HepG2 (cell line): ENCODE measurements around the gene LDLR. TPM values are rescaled to one million over a fixed set of nuclear protein-coding genes. Genes with fewer than 3 reads are reported as not detected.

ENCODE experiments used
- ATAC-seq: fragments of 200-7000 bp; cut with Tn5 transposase; 3 replicates; pipeline ENCODE4 v1.9.1; 2020; ENCODE audit warnings: mild to moderate bottlenecking, moderate library complexity
- BruUV-seq: library from RNA; stranded (reverse); fragments of 400-500 nt; replicated peaks from 2 replicates; lab custom pipeline; 2021; lab: Mats Ljungman, UMichigan
- CTCF ChIA-PET: fragments of 300-600 bp; formaldehyde crosslinking; extraction: SDS; loops from one replicate; lab custom pipeline; 2021; ENCODE audit warnings: low total read pairs, inconsistent platforms, low intra/inter-chr PET ratio; lab: Yijun Ruan, JAX
- POLR2A ChIA-PET: fragments of 350-600 bp; sonication (Branson Sonifier 250); formaldehyde crosslinking; loops from one replicate; lab custom pipeline; 2020; ENCODE audit warnings: antibody characterized with exemption, inconsistent platforms; lab: Yijun Ruan, JAX
- DNase-seq: peaks from one replicate; pipeline ENCODE4 v3.0.0-alpha.2; 2015; ENCODE audit warnings: low spot score
- FAIRE-seq: peaks from 3 replicates; lab custom pipeline; 2011; peaks lifted over from hg19 to GRCh38; lab: Jason Lieb, UNC
- H2AFZ ChIP-seq: one replicate; pipeline ENCODE4 v1.6.1; 2011; ENCODE audit warnings: low read length, inconsistent platforms
- H3K27ac ChIP-seq: fragments of 300-600 bp; 3 replicates; pipeline ENCODE4 v1.8.0; 2011; ENCODE audit warnings: mixed run types, mild to moderate bottlenecking, mixed read lengths, low read length, inconsistent platforms; ENCODE audit not compliant: insufficient read depth; ENCODE audit errors: extremely low read length
- H3K27me3 ChIP-seq, 2 experiments: fragments of 200-600 bp in 1 of 2; 2 replicates in 1 of 2; 3 replicates in 1 of 2; pipeline versions ENCODE4 v1.6.0 to v1.8.0; 2011; ENCODE audit warnings: low read length in 2 of 2, mild to moderate bottlenecking in 2 of 2, moderate library complexity in 2 of 2, inconsistent platforms in 1 of 2; ENCODE audit not compliant: insufficient read depth in 2 of 2, control insufficient read depth in 1 of 2
- H3K36me3 ChIP-seq, 2 experiments: fragments of 200-600 bp in 1 of 2; replicated peaks in 1 of 2; 2 replicates in 1 of 2; 3 replicates in 1 of 2; pipeline versions ENCODE4 v1.5.1 to v1.8.0; 2011; ENCODE audit warnings: low read length in 2 of 2, inconsistent platforms in 1 of 2; ENCODE audit not compliant: insufficient read depth in 2 of 2, control insufficient read depth in 1 of 2
- H3K4me1 ChIP-seq: 2 replicates; pipeline ENCODE4 v1.5.1; 2012; ENCODE audit warnings: low read length, inconsistent platforms; ENCODE audit not compliant: insufficient read depth
- H3K4me2 ChIP-seq: 2 replicates; pipeline ENCODE4 v1.6.0; 2011; ENCODE audit warnings: low read depth, low read length, inconsistent platforms
- H3K4me3 ChIP-seq, 3 experiments: fragments of 200-600 bp in 1 of 3; sonication (generic), shearing (Covaris generic) in 1 of 3; replicated peaks in 1 of 3; 2 replicates each; pipeline ENCODE4 v1.5.1; 2011 to 2016; ENCODE audit warnings: low read length in 3 of 3, inconsistent platforms in 2 of 3, low read depth in 2 of 3, mild to moderate bottlenecking in 2 of 3, control low read depth in 1 of 3, mixed read lengths in 1 of 3; ENCODE audit not compliant: insufficient read depth in 1 of 3
- H3K79me2 ChIP-seq: one replicate; pipeline ENCODE4 v1.6.1; 2011; ENCODE audit warnings: low read length, inconsistent platforms; ENCODE audit not compliant: insufficient read depth
- H3K9ac ChIP-seq: 2 replicates; pipeline ENCODE4 v1.6.0; 2011; ENCODE audit warnings: mild to moderate bottlenecking, low read depth, low read length, inconsistent platforms; ENCODE audit not compliant: insufficient read depth
- H3K9me3 ChIP-seq: 2 replicates; pipeline ENCODE4 v1.5.1; 2012; ENCODE audit warnings: mild to moderate bottlenecking, low read length
- H4K20me1 ChIP-seq: 2 replicates; pipeline ENCODE4 v1.6.0; 2011; ENCODE audit warnings: inconsistent platforms, mild to moderate bottlenecking, low read length, moderate library complexity; ENCODE audit not compliant: insufficient read depth
- FOXO1 ChIP-seq: sonication (generic); formaldehyde crosslinking; IDR thresholded peaks from 2 replicates; pipeline ENCODE4 v1.4.0; 2020; ENCODE audit warnings: missing genetic modification reagents
- HCFC1 ChIP-seq: fragments of 150-350 bp; IDR thresholded peaks from 2 replicates; pipeline ENCODE4 v1.6.1; 2014; ENCODE audit warnings: low read depth, low read length
- HMGXB3 ChIP-seq: sonication (generic); formaldehyde crosslinking; IDR thresholded peaks from 2 replicates; pipeline ENCODE4 v1.4.0; 2020; ENCODE audit warnings: missing genetic modification reagents, borderline replicate concordance
- IKZF5 ChIP-seq: IDR thresholded peaks from 2 replicates; pipeline ENCODE4 v1.6.1; 2018; ENCODE audit warnings: missing genetic modification reagents, mild to moderate bottlenecking, missing compliant biosample characterization
- NR2F6 ChIP-seq, 2 experiments: IDR thresholded peaks; 2 replicates each; pipeline ENCODE4 v1.6.1; 2016; ENCODE audit warnings: antibody characterized with exemption in 1 of 2, mild to moderate bottlenecking in 1 of 2
- RCOR2 ChIP-seq: IDR thresholded peaks from 2 replicates; pipeline ENCODE4 v1.6.1; 2016; ENCODE audit warnings: missing biosample characterization, missing genetic modification reagents
- ZFX ChIP-seq: sonication (generic); formaldehyde crosslinking; IDR thresholded peaks from 2 replicates; pipeline ENCODE4 v1.4.0; 2020; ENCODE audit warnings: mild to moderate bottlenecking, low read depth, missing genetic modification reagents, moderate library complexity
- ZNF10 ChIP-seq: sonication (generic); formaldehyde crosslinking; IDR thresholded peaks from 2 replicates; pipeline ENCODE4 v1.4.0; 2020; ENCODE audit warnings: mild to moderate bottlenecking, low read depth, missing genetic modification reagents, borderline replicate concordance
- ZNF280B ChIP-seq: sonication (generic); formaldehyde crosslinking; IDR thresholded peaks from 2 replicates; pipeline ENCODE4 v1.5.0; 2020; ENCODE audit warnings: missing genetic modification reagents, mild to moderate bottlenecking, borderline replicate concordance
- ZNF326 ChIP-seq: sonication (generic); formaldehyde crosslinking; IDR thresholded peaks from 2 replicates; pipeline ENCODE4 v1.4.0; 2020; ENCODE audit warnings: missing genetic modification reagents, borderline replicate concordance
- ZNF598 ChIP-seq: sonication (generic); formaldehyde crosslinking; IDR thresholded peaks from 2 replicates; pipeline ENCODE4 v1.5.1; 2020; ENCODE audit warnings: mild to moderate bottlenecking, missing genetic modification reagents, borderline replicate concordance
- ZNF713 ChIP-seq: sonication (generic); formaldehyde crosslinking; IDR thresholded peaks from 2 replicates; pipeline ENCODE4 v1.4.0; 2020; ENCODE audit warnings: mild to moderate bottlenecking, missing genetic modification reagents
- ZNF772 ChIP-seq: sonication (generic); formaldehyde crosslinking; IDR thresholded peaks from 2 replicates; pipeline ENCODE4 v1.5.0; 2020; ENCODE audit warnings: mild to moderate bottlenecking, missing genetic modification reagents
- WGBS: methylation state at CpG from one replicate; pipeline ENCODE4 v1.1.6; 2017; ENCODE audit warnings: low lambda C conversion rate; 5-methylcytosine and 5-hydroxymethylcytosine counted together
- in situ Hi-C: cut with HindIII; loops from 2 replicates; pipeline ENCODE4 v1.10.0; 2017; ENCODE audit warnings: low pct_unique_long_range_greater_than_20kb; ENCODE audit not compliant: extremely low pct_ligation_motif_present
- intact Hi-C: fragments of 100-400 bp; cut with micrococcal nuclease; formaldehyde crosslinking; loops from one replicate; pipeline ENCODE4 v1.10.0; 2022; ENCODE audit not compliant: unreplicated experiment
- polyA plus RNA-seq, 8 experiments: library from polyadenylated mRNA; depleted of rRNA in 3 of 8; stranded (reverse) in 7 of 8; unstranded in 1 of 8; fragments of >200 nt; fragmentation: Illumina TruSeq in 4 of 8; extraction: Trizol in 4 of 8; gene quantifications; 2 replicates each; pipeline versions ENCODE4 v1.2.1 to v1.2.3, GENCODE V29; 2011 to 2016; ENCODE audit warnings: low read depth in 4 of 8, missing spikeins in 1 of 8, mixed read lengths in 1 of 8; ENCODE audit not compliant: insufficient read depth in 1 of 8
- total RNA-seq, 5 experiments: library from RNA; depleted of rRNA; stranded (reverse); fragments of >200 nt; fragmentation: Illumina TruSeq; extraction: Trizol; gene quantifications; 2 replicates each; pipeline ENCODE4 v1.2.3, GENCODE V29; 2016; ENCODE audit warnings: low read depth in 1 of 5

Gene LDLR
- total and polyA plus RNA-seq, 2 of the 13 experiments (the other 11 are each of a cell fraction or from before 2014, with no cell fraction given), result 51.6 to 92.5 TPM

DNA sequence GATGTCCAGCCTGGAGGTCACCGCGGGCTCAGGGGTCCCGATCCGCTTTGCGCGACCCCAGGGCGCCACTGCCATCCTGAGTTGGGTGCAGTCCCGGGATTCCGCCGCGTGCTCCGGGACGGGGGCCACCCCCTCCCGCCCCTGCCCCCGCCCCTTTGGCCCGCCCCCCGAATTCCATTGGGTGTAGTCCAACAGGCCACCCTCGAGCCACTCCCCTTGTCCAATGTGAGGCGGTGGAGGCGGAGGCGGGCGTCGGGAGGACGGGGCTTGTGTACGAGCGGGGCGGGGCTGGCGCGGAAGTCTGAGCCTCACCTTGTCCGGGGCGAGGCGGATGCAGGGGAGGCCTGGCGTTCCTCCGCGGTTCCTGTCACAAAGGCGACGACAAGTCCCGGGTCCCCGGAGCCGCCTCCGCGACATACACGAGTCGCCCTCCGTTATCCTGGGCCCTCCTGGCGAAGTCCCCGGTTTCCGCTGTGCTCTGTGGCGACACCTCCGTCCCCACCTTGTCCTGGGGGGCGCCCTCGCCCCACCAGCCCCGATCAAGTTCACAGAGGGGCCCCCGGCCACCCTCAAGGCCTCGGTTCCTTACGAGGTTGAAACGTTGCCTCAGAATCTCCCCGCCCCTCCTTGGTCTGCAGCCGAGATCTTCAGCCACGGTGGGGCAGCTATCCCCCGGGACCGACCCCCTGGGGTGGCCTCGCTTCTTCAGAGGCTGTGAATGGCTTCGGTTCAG lies 1.2 kb downstream of the LDLR start:
- peak overlapping the region; percentile 99 for H3K9ac ChIP-seq
- H3K27ac ChIP-seq, result peak overlapping the region; percentile 100
- no TSS peak for BruUV-seq
- no peak overlapping the region for H2AFZ ChIP-seq
- peaks cover 48% of the 10 kb centered on the region for H4K20me1 ChIP-seq
- DNase-seq, result peak; percentile 92
- H3K4me2 ChIP-seq, result peak overlapping the region; percentile 99
- peaks cover 5 to 16% of the 10 kb centered on the region in 2 experiments; a peak in 4 of 5 replicates for H3K36me3 ChIP-seq
- ATAC-seq, result peak; percentile 88
- H3K9me3 ChIP-seq, result no peaks in the 10 kb centered on the region
- peaks cover 57% of the 10 kb centered on the region for H3K79me2 ChIP-seq
- no peaks in the 10 kb centered on the region; a peak in 1 of 5 replicates for H3K27me3 ChIP-seq
- POLR2A ChIA-PET, result interaction anchor here (0.9 to 2.5 kb wide), 12 partner anchors 11 to 255 kb away, joined by 3 to 8 read pairs (median 4); partner anchors contain the start of gene TMED1
- peaks cover 64% of the 10 kb centered on the region for H3K4me1 ChIP-seq
- in situ Hi-C loops, result no loop called here
- peak overlapping the region; percentile 93 to 94 (median 93) for H3K4me3 ChIP-seq
- CTCF ChIA-PET, result no interaction called here
- peak; percentile 56 for FAIRE-seq
- intact Hi-C loops, result no loop called here
- WGBS, result under 1% methylated on average over 15 of the region's 64 CpGs
- TF ChIP-seq HCFC1 (no peak), ZNF10 (CRISPR knock-in tag) (no peak), HMGXB3 (CRISPR knock-in tag) (no peak), ZNF713 (no peak), ZNF772 (CRISPR knock-in tag) (peak; percentile 33; the same call in 1 of the 2 replicates), RCOR2 (CRISPR knock-in tag) (no peak), ZFX (CRISPR knock-in tag) (peak; percentile 80), ZNF280B (CRISPR knock-in tag) (peak; percentile 63; the same call in 1 of the 2 replicates), IKZF5 (CRISPR knock-in tag) (no peak), NR2F6 (IDR thresholded peaks at IDR 0.05) (no peak), NR2F6 (CRISPR knock-in tag; IDR thresholded peaks at IDR 0.05) (peak; percentile 5; the same call in 1 of the 2 replicates), FOXO1 (CRISPR knock-in tag) (no peak), ZNF326 (CRISPR knock-in tag) (no peak), ZNF598 (CRISPR knock-in tag) (peak; percentile 54; the same call in 1 of the 2 replicates)
